ENCODE measurements around the gene EXOC3L1.

The EXOC3L1 gene

DNA sequence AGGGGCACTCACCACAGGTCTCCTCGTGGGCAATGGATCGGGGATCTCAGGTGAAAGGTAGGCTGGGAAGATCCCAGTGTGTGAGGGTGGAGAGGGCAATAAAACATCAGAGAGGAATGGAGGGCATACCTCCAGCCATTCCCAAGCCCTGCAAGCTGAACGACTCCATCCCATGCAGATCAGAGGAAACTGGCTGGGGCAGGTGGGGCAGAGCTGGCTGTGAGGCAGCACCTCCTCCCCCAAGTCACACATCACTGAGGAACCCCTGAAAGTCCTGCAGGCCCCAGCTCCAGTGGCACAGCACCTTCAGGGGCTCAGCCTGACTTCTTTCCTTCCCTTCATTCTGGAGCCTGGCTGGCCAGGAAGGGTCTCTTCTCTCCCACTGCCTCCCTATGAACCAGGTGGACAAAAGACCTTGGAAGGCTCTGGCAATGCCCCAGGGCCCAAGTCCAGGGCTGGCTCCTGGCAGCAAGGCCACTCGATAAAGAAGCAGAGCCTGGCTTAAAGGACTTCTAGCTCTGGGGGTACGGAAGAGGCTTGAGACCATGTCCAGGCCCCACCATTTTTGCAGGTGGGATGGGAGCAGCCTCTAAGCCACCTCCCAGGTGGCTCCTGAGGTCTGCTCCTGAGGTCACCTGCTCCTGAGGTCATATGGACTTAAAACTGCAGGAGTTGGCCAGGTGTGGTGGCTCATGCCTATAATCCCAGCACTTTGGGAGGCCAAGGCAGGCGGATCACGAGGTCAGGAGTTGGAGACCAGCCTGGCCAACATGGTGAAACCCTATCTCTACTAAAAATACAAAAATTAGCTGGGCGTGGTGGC, 23.5 kb upstream of the EXOC3L1 start:
- no peak for DNase-seq

DNA sequence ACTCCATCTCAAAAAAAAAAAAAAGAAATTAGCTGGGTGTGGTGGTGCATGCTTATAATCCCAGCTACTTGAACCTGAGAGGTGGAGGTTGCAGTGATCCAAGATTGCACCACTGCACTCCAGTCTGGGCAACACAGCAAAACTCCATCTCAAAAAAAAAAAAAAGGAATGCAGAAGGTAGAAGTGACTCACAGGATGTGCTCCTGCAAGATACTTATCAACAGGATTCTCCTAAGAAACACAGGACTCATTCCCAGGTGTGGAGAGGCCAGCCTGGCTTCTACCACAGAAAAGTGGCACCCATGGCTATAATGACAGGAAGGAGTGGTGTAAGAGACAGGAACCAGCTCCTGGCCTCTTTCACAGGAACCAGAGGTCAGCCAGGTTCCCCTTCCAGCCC, 22.8 kb upstream of the EXOC3L1 start:
- DNase-seq: no peak

DNA sequence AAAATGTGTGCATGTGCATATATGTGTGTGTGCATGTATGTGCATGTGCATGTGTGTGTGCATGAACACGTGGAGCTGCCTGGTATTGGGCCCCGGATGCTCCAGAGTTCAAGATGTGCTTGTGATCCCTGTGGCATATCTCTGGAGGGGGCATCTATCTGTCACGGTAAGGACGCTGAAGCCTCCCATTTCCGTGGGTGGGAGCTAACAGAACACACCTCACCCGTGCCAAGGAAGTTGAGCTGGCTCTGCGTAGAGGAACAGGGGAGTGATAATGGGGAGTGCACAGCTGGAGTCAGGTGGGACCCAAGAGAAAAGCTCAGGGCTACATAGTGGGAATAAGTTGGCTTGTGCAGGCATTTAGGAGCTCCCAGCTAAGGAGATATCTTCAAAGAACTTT, 21.7 kb upstream of the EXOC3L1 start:
- no peak for DNase-seq

DNA sequence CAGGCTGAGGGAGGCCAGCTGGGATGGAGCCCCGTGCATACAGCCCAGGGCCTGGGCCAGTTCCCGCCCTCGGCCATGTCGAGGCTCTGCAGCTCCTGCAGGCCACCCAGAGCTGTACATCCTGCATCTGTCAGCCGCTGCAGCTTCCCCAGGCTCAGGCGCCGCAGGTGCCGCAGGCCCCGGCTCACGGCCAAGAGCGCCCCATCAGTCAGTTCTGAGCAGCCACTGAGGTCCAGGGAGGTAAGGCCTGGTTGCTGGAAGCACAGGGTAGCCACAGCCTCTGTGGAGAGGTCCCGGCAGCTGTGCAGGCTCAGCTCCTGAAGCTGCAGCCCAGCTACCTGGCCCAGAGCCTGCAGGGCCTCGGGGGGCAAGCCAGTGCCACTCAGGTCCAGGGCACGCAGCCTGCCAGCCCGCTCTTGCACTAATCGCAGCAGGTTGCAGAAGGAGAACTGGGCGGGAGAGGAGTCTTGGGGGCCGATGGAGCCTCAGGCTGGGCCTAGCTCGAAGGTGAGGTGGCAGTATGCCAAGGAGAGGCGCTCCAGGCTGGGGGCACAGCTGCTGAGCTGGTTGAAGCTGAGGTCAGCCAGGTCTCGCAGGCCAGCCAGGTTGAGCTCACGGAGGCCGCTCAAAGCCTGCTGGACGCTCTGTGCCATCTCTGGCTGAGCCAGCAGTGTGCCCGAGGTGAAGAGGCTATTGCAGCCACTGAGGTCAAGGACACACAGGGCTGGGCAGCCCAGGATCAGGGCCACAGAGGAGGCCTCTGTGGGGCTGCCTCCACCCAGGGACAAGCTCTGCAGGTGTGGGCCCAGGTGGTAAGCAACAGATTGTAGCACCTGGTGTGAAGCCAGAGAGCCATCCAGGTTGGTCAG, 20.4 kb upstream of the EXOC3L1 start:
- no peak for DNase-seq

GRCh38 chr16:67209565-67209964, 19.6 kb upstream of the EXOC3L1 start:
- no peak for DNase-seq

DNA sequence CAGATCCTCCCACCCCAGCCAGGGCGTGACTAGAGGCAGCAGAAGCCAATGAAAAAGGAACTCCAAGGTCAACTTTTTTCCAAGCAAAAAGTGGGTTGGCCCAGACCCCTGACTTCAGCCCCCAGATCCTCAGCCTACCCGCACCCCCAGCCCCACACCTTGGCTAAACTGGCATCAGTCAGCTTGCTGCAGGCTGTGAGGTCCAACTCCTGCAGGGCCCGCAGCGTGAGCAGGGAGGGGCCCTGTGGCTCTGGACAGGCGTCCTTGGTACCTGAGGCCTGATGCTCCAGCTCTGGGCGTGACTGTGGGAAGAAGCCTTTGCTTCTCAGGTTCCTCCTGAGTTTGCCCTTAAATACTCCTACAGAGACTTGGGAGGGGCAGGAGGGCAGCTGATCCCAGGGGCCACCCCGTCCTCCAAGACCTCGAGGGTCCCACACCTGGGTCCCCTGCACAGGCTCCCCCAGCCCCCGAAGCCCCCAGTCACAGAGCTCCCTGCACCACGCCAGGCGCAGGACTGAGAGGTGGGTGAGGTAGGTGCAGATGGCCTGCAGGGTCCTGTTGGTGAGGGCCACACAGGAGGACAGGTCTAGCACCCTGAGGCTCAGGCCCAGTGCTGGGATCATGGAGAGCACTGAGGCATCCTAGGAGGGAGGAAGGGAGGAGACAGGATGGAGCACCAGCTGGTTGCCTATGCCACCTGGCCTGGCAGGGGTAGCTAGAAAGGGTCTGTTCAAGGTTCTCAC, 18.4 kb upstream of the EXOC3L1 start:
- DNase-seq: no peak

- DNase-seq: no peak
These were observed 17.5 kb upstream of the EXOC3L1 start for GRCh38 chr16:67207249-67208091.

GRCh38 chr16:67206838-67207248, 16.9 kb upstream of the EXOC3L1 start:
- no peak for DNase-seq

DNA sequence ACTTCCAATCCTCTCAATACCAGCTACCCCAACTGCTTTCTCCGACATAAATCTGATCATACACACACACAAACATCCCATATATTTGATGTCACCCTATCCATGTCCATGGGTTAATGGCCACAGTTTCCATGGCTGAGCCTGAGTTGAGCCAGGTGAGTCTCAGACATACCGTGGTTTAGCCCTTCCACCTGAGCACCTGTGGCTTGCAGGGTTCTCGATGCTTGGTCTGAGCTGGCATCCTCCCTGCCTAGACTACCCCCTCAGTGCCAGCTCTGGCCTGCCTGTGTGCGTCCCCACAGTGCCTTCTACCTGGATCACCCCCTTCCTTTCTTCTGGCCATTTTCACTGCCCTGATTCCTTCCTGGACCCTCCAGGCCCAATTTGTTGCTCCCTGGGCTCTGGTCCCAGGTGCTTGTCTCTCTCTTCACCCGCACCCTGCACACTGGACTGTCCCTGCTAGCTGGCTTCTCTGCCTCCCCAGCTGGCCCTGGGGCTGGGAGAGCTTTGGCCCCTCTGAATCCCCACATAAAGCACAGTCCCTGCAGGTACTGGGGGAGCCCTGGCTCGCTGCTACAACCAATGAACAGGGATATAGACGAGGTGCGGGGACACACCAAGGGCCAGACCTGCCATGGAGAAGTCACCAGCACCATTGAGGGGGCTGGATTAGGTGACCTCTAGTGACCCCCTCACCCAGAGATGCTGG, 16.3 kb upstream of the EXOC3L1 start:
- no peak for DNase-seq

- DNase-seq: no peak
These were observed 14.1 kb upstream of the EXOC3L1 start for GRCh38 chr16:67204076-67204475.

GRCh38 chr16:67202956-67203493, 13.1 kb upstream of the EXOC3L1 start:
- no peak for DNase-seq

- no peak for DNase-seq
These were observed 12.5 kb upstream of the EXOC3L1 start for GRCh38 chr16:67202426-67202825.

DNA sequence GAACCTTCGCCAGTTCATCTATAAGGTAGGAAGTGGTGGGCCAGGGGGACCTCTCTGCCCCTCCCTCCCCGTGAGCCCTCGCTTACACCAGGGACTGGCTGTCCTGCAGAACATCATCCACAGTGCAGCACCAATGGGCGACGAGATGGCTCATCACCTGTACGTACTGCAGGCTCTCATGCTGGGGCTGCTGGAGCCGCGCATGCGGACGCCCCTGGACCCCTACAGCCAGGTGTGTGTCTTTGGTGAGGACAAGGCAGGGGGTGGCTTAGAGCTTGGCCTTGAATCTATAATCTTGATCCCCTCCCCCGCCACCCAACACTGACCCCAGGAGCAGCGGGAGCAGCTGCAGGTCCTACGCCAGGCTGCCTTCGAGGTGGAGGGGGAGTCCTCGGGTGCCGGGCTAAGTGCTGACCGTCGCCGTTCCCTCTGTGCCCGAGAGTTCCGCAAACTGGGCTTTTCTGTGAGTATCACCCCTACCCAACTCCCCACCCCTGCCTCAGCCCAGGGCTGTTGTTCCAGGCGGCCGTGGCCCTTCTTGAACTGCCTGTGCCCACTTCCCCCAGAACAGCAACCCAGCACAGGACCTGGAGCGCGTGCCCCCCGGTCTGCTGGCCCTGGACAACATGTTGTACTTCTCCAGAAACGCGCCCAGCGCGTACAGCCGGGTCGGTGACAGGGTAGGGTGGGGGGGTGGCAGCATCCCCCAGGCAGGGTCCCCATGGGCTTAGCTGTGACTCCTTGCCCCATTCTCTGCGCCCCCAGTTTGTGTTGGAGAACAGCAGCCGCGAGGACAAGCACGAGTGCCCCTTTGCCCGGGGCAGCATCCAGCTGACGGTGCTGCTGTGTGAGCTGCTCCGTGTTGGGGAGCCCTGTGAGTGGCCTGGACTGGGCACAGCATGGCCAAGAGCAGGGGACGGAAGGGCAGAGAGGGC, 11.7 kb upstream of the EXOC3L1 start:
- no peak for DNase-seq

DNA sequence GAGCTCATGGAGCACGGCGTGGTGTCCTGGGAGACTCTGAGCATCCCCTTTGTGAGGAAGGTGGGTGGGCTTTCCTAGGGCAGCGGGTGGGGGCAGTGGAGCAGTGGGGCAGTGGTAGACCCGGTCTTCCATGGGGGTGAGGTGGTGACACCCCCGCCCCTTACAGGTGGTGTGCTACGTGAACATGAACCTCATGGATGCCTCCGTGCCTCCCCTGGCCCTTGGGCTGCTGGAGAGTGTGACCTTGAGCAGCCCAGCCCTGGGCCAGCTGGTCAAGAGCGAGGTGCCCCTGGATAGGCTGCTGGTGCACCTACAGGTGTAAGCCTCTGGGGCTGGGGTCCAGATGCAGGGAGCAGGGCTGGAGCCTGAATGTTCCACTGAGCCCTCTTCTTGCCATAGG, 10.6 kb upstream of the EXOC3L1 start:
- DNase-seq: no peak

- no peak for DNase-seq
These were observed 9.9 kb upstream of the EXOC3L1 start for GRCh38 chr16:67199808-67200198.

- no peak for DNase-seq
These were observed 9.3 kb upstream of the EXOC3L1 start, which contains the start of gene ELMO3 for GRCh38 chr16:67199011-67199807. TSS of gene ELMO3 (plus strand) at chr16:67199131. CDS start at chr16:67199327, 196 bp downstream.

DNA sequence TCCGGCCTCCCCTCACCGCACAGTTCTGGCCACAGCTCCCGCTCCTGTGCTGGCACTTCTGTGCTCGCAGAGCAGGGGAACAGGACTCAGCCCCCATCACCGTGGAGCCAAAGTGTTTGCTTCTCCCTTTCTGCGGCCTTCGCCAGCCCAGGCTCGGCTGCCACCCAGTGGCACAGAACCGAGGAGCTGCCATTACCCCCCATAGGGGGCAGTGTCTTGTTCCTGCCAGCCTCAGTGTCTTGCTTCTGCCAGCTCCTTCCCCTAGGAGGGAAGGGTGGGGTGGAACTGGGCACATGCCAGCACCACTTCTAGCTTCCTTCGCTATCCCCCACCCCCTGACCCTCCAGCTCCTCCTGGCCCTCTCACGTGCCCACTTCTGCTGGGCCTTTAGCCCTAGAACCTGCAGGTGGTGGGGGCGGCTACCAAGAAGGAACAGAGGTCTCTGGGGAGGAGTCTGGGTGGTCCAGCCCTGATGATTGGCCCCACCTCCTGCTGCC, 8.3 kb upstream of the EXOC3L1 start:
- no peak for DNase-seq

GRCh38 chr16:67197704-67198103, 7.8 kb upstream of the EXOC3L1 start:
- DNase-seq: no peak

DNA sequence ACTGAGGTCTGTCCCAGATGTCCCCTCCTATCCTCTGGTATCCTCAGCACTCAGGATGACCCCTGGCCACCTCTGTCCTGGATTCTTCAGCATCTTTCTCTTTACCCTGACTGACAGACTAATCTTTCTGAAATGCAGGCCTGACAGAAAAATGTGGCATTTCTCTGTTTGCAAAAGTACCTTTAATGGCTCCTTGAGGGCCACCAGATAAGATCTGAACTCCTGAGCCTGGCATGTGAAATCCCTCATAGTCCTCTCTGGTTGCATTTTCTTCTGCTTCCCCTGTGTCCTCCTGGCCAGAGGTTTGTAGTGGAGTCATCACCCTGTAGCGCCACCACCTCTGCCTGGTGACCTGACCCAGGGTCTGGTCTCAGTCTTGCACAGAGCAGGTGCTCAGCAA, 6.9 kb upstream of the EXOC3L1 start:
- no peak for DNase-seq
